ENCODE results near the gene IQCE.
"Not testable (repeated sequence)": the region's sequence is repeated elsewhere in the genome, so short reads cannot be mapped to it uniquely, and the experiment has no call there.

Gene IQCE

DNA sequence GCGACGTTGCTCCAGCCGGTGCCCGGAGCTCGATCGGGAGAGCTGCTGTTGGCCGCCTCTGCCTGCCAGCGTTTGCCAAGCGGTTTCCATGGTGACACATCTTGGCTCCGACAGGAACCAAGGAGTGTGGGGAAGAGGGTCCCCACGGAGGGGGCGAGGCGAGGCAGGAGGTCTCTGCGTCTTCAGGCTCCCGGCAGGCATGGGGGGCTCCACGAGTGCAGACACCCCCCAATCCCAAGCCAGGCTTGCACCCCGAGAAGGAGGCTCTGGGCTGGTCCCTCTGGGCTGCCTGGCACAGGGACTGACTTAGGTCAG is 27.0 kb upstream of the IQCE start:
- in situ Hi-C loops (cut with MboI; ENCODE audit: low sequenced_read_pairs) = not testable (repeated sequence)

DNA sequence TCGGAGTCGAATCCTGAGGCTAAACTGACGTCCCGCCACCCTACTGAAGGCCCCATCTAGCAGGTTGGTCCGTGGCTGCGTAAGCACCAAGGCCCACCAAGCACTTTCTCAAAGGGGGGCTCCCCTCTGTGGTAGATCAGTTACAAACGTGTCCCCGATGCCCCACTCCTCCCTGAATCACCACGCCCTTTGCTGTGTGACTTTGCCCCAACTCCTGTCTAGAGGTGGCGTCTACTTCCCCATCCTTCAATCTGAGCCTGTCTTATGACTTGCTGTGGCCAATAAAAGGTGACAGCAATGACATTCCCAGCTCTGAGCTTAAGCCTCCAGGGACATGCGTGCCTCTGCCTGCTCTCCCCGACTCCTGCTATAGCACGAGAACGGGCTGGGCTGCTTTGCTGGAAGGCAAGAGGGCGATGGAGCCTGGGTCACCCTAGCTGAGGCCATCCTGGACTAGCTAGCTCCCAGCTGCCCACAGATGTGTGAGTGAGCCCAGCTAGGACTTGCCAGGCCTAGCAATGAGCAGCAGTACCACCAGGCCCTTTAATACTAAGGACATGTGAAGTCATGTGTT is 26.5 kb upstream of the IQCE start:
- in situ Hi-C loops (cut with MboI; ENCODE audit: low sequenced_read_pairs) = not testable (repeated sequence)

DNA sequence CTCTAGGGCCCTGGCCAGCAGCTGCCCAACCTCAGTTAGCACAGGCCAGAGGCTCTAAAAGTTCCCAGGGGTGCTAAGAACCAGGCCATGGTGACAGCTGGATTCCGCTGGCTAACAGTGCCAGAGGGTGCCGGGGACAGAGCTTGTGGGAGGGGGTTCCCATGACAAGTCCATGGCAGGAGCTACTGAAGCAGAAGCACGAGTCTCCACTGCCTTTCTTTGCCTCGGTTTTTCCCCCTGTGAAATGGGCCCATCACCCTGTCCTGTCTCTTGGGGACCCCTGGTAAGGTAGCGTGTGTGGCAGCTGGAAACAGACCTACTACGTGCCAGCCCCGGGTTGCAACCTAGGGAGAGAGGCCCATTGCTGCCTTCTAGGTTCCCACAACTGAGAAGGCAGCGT is 26.0 kb upstream of the IQCE start:
- in situ Hi-C loops (cut with MboI; ENCODE audit: low sequenced_read_pairs) = not testable (repeated sequence)

DNA sequence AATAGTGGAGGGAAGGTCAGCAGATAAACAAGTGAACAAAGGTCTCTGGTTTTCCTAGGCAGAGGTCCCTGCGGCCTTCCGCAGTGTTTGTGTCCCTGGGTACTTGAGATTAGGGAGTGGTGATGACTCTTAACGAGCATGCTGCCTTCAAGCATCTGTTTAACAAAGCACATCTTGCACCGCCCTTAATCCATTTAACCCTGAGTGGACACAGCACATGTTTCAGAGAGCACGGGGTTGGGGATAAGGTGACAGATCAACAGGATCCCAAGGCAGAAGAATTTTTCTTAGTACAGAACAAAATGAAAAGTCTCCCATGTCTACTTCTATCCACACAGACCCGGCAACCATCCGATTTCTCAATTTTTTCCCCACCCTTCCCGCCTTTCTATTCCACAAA is 25.2 kb upstream of the IQCE start:
- in situ Hi-C loops (cut with MboI; ENCODE audit: low sequenced_read_pairs) = not testable (repeated sequence)

DNA sequence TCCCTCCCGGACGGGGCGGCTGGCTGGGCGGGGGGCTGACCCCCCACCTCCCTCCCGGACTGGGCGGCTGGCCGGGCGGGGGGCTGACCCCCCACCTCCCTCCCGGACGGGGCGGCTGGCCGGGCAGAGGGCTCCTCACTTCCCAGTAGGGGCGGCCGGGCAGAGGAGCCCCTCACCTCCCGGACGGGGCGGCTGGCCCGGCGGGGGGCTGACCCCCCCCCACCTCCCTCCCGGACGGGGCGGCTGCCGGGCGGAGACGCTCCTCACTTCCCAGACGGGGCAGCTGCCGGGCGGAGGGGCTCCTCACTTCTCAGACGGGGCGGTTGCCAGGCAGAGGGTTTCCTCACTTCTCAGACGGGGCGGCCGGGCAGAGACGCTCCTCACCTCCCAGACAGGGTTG is 24.6 kb upstream of the IQCE start:
- in situ Hi-C loops (cut with MboI; ENCODE audit: low sequenced_read_pairs) = not testable (repeated sequence)

DNA sequence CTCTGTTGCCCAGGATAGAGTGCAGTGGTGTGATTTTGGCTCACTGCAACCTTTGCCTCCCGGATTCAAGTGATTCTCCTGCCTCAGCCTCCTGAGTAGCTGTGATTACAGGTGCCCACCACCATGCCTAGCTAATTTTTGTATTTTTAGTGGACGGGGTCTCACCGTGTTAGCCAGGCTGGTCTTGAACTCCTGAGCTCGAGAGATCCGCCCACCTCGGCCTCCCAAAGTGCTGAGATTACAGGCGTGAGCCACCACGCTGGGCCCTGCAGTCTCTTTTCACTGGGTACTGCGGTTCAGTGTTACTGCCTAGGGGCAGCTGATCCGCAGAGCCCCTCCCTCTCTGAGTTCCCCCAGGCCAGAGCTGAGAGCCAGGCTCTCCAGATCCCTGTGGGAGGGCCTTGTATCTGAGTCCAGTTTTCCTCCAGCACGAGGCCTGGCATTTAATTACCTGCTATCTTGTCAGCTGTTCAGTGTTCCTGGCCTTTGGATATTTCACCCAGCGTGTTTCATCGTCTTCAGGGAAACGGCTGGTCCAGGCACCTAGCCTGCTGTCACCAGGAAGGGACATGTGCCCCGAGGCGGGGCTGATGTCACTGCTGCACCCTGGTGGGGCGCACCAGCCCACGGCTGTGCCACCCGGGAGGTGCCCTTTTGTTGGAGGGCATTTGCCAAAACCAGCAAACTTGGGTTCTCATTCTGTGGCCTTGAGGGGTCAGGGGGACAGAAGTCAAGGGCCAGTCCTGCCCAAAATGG is 22.7 kb upstream of the IQCE start:
- in situ Hi-C loops (cut with MboI; ENCODE audit: low sequenced_read_pairs) = not testable (repeated sequence)

DNA sequence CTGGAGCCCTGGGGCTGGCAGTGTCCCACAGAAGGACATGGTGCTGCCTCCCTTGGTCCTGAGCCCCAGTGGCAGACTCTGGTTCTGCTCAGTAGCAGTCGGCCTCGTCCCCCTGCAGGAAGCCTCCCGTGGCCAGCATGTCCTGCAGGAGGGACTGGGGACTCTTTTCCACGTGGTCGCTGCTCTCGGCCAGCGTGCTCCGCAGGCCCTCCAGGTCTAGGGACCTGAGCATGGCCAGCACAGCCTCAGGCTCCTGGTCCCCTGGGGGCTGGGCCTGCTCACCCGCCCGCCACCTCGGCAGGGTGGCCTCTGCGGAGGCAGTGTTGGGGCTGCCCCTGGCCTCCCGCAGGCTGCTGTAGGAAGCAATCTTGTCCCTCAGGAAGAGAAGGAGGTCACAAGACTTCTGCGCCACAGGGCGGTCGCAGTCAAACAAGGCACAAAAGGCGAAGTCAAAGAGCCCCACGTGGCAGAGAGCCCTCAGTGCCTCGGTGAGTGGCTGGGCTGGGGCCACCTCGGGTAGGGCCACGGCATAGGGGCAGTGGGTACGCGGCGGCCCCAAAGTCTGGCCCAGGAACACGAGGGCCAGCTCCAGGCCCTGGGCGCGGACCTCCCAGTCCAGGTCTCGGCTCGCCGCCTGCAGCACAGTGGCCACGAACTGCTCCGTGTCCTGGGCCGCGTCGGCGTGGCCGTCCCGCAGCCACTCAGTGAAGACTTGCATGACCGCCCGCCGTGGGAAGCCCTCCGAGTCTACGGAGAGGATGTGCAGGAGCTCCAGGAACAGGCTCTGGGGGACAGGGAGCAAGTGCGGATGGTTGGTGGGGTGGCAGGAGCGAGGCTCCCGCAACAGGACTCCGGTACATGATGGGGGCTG is 20.6 kb upstream of the IQCE start:
- in situ Hi-C loops (cut with MboI; ENCODE audit: low sequenced_read_pairs) = no loop called here

DNA sequence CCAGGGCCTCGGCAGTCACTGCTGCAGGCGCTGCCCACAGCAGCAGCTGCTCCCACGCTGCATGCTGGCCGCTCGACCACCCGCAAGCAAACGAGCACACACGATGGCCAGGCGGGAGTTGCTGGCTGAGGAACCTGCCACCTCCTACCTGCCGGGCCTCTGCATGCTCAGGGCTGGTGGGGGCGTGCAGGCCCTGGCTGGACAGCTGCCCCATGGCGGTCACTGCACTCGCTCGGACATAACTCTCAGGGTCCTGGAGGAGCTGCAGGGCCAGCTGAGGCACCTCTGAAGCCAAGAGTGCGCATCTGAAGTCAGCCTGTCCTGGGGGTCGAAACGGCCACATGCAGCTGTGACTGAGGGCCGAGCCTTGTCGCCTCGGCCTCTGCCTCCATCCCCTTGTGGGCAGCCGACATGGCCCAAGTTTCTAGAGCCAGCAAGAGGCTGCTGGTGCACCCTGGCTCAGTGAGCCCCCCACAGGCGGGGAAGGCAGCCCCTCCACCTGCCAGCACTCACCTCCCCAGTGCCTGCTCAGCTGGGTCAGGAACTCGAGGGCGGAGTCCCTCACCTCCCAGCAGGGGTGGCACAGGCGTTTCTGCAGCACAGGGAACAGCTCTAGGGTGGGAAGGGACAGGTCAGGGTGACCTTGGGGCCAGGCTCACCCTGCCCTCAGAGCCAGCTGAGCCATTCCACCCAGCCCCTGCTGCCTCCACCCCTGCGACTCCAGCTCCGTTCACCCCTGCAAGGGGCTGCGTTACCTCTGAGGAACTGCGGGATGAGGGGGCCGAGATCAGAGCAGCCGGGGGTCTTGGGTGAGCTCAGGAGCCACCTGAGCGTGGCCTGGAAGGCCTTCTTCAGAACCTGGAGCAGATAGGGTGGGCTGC is 19.5 kb upstream of the IQCE start:
- in situ Hi-C loops (cut with MboI; ENCODE audit: low sequenced_read_pairs) = no loop called here

DNA sequence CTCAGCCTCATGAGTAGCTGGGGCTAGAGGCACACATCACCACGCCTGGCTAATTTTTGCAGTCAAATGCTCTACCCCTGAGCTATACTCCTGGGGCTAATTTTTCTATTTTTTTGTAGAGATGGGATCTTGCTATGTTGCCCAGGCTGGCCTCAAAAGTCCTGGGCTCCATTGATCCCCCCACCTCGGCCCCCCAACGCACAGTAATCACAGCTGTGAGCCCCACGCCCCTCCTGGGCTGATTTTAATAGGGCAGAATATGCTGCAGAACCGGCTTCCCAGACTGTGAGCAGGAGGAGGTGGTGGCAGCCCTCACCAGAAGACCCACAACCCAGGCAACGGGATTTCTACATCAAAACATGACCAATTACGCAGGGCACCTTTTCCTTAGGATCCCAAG is 18.6 kb upstream of the IQCE start:
- in situ Hi-C loops (cut with MboI; ENCODE audit: low sequenced_read_pairs) = no loop called here

DNA sequence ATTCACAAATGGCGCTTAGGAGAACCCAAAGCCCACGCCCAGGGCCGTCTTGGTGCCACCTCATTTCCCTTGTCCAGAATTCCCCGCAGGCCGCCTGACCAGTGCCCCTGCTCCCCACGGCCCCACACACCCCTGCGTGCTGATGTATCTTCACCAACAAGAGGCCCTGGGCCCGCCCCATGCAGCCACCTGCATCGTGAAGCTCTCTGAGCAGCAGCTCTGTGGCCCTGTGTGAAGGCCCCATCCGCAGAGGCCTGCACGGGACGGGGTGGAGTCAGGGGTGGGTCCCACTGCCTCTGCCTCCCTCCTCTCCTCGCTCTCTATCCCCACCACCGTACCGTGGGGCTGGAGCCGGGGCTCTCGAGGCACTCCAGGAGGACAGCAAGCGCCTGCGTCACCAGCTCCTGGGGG is 18.1 kb upstream of the IQCE start:
- in situ Hi-C loops (cut with MboI; ENCODE audit: low sequenced_read_pairs) = no loop called here

DNA sequence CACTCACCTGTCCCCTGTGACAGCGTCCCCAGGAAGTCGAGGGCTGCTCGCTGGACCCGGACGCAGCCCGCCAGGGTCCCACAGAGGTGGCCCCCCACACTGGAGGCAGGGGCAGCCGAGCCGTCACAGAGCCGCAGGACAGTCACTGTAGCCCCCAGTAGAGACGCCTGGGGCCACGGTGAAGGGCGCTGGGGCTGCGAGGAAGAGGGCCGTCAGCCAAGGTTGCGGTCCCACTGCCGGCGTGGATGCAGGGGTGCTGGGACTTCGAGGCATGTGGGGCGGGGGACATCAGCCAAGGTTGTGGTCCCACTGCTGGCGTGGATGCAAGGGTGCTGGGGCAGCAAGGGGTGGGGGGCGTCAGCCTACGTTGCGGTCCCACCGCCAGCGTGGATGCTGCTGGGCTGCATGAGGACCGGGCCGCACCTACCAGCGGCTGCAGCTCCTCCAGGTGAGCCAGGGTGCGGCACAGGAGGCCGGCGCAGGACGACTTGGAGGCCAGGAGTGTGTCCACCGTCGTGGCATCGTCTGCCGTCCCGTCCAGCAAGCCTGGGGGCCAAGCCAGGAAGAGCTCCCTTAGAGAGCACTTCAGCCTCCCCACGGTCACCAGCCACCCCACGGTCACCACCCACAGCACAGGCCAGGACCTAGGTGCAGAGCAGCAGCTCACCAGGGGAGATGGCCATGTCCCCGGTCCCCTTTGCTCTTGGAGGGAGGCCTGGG is 17.3 kb upstream of the IQCE start:
- in situ Hi-C loops (cut with MboI; ENCODE audit: low sequenced_read_pairs) = no loop called here

DNA sequence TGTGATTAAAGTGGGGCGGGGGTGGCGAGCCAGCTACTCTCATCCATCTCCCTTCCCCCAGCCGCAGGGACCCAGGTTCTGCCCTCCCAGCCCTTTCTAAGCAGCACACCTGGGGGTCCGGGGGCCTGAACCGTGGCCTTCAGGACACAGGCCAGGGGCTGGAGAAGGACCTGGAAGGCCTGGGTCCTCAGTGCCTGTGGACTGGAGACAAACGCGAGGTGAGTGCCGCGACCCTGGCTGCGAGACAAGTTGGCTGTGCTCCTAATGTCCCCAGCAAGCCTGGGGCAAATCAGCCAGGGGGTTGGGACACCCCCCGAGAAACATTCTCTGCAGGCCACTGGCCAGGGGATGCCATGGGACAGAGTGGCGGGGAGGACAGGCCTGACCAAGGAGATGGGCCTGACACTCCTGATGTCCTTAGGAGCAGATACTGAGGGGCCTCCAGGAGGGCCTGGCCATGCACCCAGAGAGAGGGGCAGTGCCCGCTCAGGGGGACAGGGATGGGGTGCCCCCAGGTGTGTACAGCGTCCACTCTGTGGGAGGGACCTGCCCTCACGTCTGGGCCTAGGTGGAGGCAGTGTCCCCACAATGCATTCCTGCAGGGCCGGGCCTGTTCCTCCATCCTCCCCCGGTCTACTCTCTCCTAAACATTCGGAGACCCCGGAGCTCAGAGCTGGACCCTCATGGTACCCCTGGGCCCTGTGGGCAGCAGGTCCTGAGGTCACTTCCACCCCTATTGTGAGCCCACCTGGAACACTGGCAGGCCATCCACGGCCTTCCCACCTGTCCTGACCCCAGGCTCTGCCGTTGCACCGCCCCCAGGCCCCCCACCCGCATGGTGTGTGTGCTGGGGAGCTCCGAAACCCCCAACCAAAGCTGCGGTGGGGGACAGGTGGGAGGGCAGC is 16.5 kb upstream of the IQCE start:
- in situ Hi-C loops (cut with MboI; ENCODE audit: low sequenced_read_pairs) = no loop called here

DNA sequence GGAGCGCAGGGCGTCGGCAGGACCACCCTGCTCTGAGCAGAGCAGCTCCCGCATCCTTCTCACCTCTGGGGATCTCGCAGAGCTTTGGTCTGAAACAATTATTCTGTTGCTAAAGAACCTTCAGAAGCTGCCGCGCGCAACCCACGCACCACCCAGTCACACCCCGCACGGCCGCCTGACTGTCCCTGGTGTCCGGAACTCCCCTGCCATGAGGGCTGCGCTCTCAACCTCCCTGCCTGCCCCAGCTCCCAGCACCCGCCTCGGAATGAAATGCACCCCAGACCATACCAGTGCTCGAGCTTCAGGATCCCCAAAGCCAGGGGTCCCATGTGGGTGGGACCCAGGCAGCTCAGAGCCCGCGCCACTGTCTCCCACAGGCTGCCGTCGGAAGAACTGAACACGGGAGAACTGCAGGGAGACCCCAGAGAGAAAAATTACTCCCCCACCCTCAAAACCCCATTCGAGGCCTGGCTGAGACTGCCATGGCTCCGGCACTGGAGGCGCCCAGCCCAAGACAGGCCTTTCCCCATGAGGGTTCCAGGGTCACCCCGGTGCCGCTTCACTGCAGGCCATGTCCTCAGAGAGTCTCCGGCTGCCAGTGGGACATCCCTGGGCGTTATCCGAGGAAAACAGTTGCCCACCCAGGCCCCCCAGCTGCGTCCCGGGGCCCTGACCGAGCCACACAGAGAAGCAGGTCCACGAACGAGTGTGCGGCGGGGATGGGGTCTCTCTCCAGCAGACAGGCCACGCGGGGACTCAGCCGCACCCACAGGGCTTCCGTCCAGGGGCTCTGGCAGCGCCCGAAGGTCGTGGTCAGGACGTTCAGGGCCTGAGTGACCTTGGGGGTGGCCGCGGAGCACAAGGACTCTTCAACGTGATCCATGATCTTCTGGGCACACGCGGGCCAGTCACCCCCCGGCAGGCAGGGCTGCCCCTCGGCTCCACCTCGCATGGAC is 15.6 kb upstream of the IQCE start:
- in situ Hi-C loops (cut with MboI; ENCODE audit: low sequenced_read_pairs) = no loop called here

DNA sequence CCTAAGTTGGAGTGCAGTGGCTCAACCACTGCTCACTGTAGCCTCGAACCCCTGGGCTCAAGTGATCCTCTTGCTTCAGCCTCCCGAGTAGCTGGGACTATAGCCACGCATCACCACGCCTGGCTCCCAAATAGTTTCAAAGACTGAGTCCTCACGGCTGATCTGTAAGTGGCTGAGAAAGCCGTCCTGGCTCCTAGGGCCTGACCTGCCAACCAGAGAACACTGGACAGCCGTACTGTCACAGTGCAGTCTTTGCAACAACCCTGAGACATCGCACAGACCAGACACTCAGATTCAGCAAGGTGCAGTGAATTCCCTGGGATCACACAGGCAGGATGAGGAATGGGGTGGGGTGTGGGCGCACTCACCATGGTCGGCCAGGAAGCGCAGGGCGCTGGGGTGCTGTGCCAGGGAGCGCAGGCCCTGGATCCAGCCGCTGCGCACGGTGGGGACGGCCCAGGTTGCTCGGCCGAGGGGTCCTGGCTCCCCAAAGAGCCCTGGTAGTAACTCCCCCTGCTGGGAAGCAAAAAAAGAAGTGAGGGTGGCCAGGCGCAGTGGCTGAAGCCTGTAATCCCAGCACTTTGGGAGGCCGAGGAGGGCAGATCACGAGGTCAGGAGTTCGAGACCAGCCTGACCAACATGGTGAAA is 14.1 kb upstream of the IQCE start:
- in situ Hi-C loops (cut with MboI; ENCODE audit: low sequenced_read_pairs) = no loop called here

DNA sequence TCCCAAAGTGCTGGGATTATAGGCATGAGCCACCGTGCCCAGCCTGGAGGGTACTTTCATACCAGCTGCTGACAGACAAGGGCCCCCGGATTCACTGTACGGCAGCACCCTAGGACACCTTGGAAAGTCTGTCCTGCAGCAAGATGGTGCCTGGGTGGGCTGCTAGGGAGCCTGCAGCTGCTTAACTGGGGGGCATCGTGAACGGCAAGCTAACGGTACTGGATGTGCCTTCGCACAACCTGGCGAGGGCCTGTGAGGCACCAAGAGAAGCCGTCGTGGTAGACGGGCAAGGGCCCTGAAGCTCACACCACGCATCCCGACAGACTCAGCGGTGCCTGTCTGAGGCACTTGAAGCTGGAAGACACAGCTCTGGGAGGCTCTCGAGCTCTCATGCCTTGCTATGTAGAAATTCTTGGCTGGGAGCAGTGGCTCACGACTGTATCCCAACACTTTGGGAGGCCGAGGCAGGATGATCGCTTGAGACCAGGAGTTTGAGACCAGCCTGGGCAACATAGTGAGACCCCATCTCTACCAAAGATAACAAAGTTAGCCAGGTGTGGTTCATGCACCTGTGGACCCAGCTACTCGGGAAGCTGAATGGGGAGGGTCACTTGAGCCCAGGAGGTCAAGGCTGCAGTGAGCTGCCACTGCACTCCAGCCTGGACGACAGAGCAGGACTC is 12.9 kb upstream of the IQCE start:
- in situ Hi-C loops (cut with MboI; ENCODE audit: low sequenced_read_pairs) = no loop called here

DNA sequence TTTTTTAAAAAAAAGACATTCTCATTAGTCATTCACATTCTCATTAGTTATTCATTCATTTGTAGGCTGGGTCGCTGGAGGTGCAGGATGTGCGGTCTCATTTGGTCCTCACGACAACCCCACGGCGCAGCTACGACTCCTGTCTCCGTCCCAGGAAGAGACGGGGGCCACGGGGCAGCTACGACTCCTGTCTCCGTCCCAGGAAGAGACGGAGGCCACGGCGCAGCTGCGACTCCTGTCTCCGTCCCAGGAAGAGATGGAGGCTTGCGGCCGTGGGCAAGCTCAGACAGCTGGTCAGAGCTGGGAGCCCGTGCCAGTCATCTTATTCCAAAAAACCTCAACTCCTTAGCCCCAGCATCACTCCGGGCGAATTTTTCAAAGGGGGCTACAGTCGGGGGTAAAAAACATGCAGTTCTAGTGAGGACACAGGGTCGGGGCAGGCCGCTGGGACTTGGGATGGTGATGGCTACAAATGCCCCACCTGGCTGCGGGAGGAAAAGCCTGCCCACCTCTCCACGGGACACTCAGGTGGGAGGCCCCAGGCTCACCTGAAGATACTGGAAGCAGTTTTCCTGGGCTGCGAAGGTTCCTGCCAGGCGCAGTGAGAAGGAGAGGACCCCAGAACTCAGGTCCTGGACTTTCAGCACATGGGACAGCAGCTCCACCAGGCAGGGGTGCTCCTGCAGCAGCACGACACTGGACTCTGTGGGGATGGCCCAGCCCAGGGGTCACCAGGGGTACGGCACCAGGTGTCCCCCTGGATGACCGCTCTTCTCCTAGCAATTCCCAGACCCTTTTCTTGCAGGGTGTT is 11.8 kb upstream of the IQCE start:
- in situ Hi-C loops (cut with MboI; ENCODE audit: low sequenced_read_pairs) = no loop called here
